GM20000 (cell line): ENCODE measurements around the gene ANKRD34C.

Experiments
- DNase-seq: peaks from one replicate; pipeline ENCODE4 v3.0.0; 2012; ENCODE audit warnings: low spot score
- CTCF ChIP-seq: IDR thresholded peaks from 2 replicates; pipeline ENCODE4 v1.5.1; 2012; ENCODE audit warnings: mild to moderate bottlenecking, control low read depth; ENCODE audit errors: extremely low read depth, missing control alignments

ANKRD34C gene

GRCh38 chr15:79321876-79322275 lies 39.4 kb downstream of the ANKRD34C start:
- DNase-seq: no peak
- no peak for TF ChIP-seq CTCF

- no peak for DNase-seq
- TF ChIP-seq CTCF: no peak
These were observed 39.8 kb downstream of the ANKRD34C start for GRCh38 chr15:79322306-79322705.

GRCh38 chr15:79322945-79323344 lies 40.4 kb downstream of the ANKRD34C start:
- no peak for DNase-seq
- no peak for TF ChIP-seq CTCF

- TF ChIP-seq CTCF: no peak
- no peak for DNase-seq
These were observed 46.7 kb downstream of the ANKRD34C start for GRCh38 chr15:79329171-79329611.
